HG02973 (cell line): ENCODE data around the gene NUBPL.
"Not testable (repeated sequence)": the region's sequence is repeated elsewhere in the genome, so short reads cannot be mapped to it uniquely, and the experiment has no call there.

Experiments
- ATAC-seq: cut with Tn5 transposase; IDR thresholded peaks from one replicate; pipeline ENCODE4 v1.9.1; 2021; ENCODE audit warnings: moderate library complexity; ENCODE audit not compliant: unreplicated experiment

NUBPL gene

GRCh38 chr14:31578266-31578665 lies 17.1 kb downstream of the NUBPL start:
- no peak for ATAC-seq

- no peak for ATAC-seq
Measured at GRCh38 chr14:31578792-31579501, 17.7 kb downstream of the NUBPL start.

- no peak for ATAC-seq
Measured at GRCh38 chr14:31580234-31580633, 19.0 kb downstream of the NUBPL start.

GRCh38 chr14:31582286-31582691 lies 21.1 kb downstream of the NUBPL start:
- no peak for ATAC-seq

GRCh38 chr14:31582836-31583452 lies 21.7 kb downstream of the NUBPL start:
- no peak for ATAC-seq

- no peak for ATAC-seq
Measured at GRCh38 chr14:31590206-31590605, 29.0 kb downstream of the NUBPL start.

- ATAC-seq, result no peak
Measured at GRCh38 chr14:31592122-31592521, 30.9 kb downstream of the NUBPL start.

GRCh38 chr14:31592631-31593030 lies 31.4 kb downstream of the NUBPL start:
- ATAC-seq, result no peak

- no peak for ATAC-seq
Measured at GRCh38 chr14:31596342-31597095, 35.3 kb downstream of the NUBPL start.

- no peak for ATAC-seq
Measured at GRCh38 chr14:31605702-31606101, 44.5 kb downstream of the NUBPL start.

- no peak for ATAC-seq
Measured at GRCh38 chr14:31611778-31612433, 50.7 kb downstream of the NUBPL start.

GRCh38 chr14:31613188-31613587 lies 52.0 kb downstream of the NUBPL start:
- no peak for ATAC-seq

- ATAC-seq, result not testable (repeated sequence)
Measured at GRCh38 chr14:31618884-31619283, 57.7 kb downstream of the NUBPL start.

- ATAC-seq, result no peak
Measured at GRCh38 chr14:31619440-31619839, 58.2 kb downstream of the NUBPL start.

- ATAC-seq, result not testable (repeated sequence)
Measured at GRCh38 chr14:31620898-31621297, 59.7 kb downstream of the NUBPL start.

- no peak for ATAC-seq
Measured at GRCh38 chr14:31622060-31622459, 60.9 kb downstream of the NUBPL start.

- not testable (repeated sequence) for ATAC-seq
Measured at GRCh38 chr14:31652900-31653299, 91.7 kb downstream of the NUBPL start.

GRCh38 chr14:31657917-31658316 lies 96.7 kb downstream of the NUBPL start:
- ATAC-seq, result no peak

- no peak for ATAC-seq
Measured at GRCh38 chr14:31659278-31659677, 98.1 kb downstream of the NUBPL start.

- ATAC-seq, result no peak
Measured at GRCh38 chr14:31660191-31660590, 99.0 kb downstream of the NUBPL start.

GRCh38 chr14:31660728-31661127 lies 99.5 kb downstream of the NUBPL start:
- no peak for ATAC-seq
